ENCODE measurements around the gene FNDC3B.

FNDC3B gene

GRCh38 chr3:172333692-172334457 is 294.5 kb downstream of the FNDC3B start:
- no peaks in the 10 kb centered on the region for H3K4me1 ChIP-seq (ENCODE audit: control insufficient read depth, insufficient read depth, low read length, unreplicated experiment)
- H3K79me2 ChIP-seq (ENCODE audit: control insufficient read depth, insufficient read depth, low read length, unreplicated experiment) = peaks cover 7% of the 10 kb centered on the region
- no peak overlapping the region for H3K27ac ChIP-seq (ENCODE audit: low read depth, low read length)
- no peak overlapping the region for H2AFZ ChIP-seq (ENCODE audit: low read length, unreplicated experiment)
- peaks cover 71% of the 10 kb centered on the region for H3K36me3 ChIP-seq (ENCODE audit: insufficient read depth, low read length)
- no peak overlapping the region for H3K4me3 ChIP-seq (ENCODE audit: low read depth, low read length)
- H3K27me3 ChIP-seq (ENCODE audit: insufficient read depth, low read length) = no peaks in the 10 kb centered on the region

DNA sequence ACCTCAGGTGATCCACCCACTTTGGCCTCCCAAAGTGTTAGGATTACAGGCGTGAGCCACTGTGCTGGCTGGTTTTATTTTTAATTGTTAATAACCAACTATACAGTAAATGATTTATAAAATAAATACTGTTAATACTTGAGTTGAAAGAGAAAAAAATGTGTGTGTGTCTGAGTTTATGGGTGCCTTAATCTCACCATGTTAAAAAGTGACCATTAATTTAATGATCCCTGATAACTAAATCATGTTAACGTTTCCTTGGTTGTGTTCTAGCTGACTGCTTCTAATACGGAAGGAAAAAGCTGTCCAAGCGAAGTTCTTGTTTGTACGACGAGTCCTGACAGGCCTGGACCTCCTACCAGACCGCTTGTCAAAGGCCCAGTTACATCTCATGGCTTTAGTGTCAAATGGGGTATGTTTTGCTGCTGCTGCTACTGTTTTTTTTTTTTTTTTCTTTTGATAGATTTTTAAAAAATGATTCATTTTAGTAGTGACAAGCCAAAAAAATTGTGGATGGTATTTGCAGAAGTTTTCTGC is 295.4 kb downstream of the FNDC3B start:
- no peaks in the 10 kb centered on the region for H3K27me3 ChIP-seq (ENCODE audit: insufficient read depth, low read length)
- H3K27ac ChIP-seq (ENCODE audit: low read depth, low read length) = no peak overlapping the region
- no peak overlapping the region for H2AFZ ChIP-seq (ENCODE audit: low read length, unreplicated experiment)
- no peak overlapping the region for H3K4me3 ChIP-seq (ENCODE audit: low read depth, low read length)
- H3K79me2 ChIP-seq (ENCODE audit: control insufficient read depth, insufficient read depth, low read length, unreplicated experiment) = peaks cover 7% of the 10 kb centered on the region
- H3K36me3 ChIP-seq (ENCODE audit: insufficient read depth, low read length) = peaks cover 69% of the 10 kb centered on the region
- H3K4me1 ChIP-seq (ENCODE audit: control insufficient read depth, insufficient read depth, low read length, unreplicated experiment) = no peaks in the 10 kb centered on the region

GRCh38 chr3:172339892-172340291 is 300.5 kb downstream of the FNDC3B start:
- no peak overlapping the region for H3K4me3 ChIP-seq (ENCODE audit: low read depth, low read length)
- no peak overlapping the region for H3K27ac ChIP-seq (ENCODE audit: low read depth, low read length)
- peaks cover 3% of the 10 kb centered on the region for H3K79me2 ChIP-seq (ENCODE audit: control insufficient read depth, insufficient read depth, low read length, unreplicated experiment)
- H3K36me3 ChIP-seq (ENCODE audit: insufficient read depth, low read length) = peaks cover 77% of the 10 kb centered on the region
- H3K27me3 ChIP-seq (ENCODE audit: insufficient read depth, low read length) = no peaks in the 10 kb centered on the region
- H2AFZ ChIP-seq (ENCODE audit: low read length, unreplicated experiment) = no peak overlapping the region
- no peaks in the 10 kb centered on the region for H3K4me1 ChIP-seq (ENCODE audit: control insufficient read depth, insufficient read depth, low read length, unreplicated experiment)

- peaks cover 73% of the 10 kb centered on the region for H3K36me3 ChIP-seq (ENCODE audit: insufficient read depth, low read length)
Measured at GRCh38 chr3:172340583-172340982, 301.2 kb downstream of the FNDC3B start.

DNA sequence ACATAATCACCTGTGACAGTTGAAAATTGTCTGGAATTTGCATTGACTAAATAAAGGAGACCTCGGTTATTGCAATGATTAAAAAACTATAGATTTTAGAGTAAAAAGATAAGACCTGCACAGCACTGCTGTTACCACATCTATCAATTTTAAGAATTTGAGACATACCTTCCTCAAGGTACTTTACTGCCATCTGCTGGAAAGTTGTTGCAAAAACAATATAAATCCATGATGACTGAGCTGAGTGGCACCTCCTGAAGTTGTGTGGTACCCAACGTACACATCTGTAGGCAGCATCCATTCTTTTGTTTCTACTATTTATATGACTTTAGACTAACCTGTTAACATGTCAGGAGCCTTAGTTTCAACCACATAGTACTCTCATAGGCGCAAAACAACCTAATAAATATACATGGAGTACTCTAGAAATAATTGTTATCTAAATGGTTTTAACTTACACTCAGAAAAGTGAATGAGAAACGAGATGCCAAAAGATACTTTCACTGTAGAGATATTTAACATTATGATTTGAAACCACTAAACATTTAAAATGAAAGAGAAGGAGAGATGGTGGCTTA is 302.2 kb downstream of the FNDC3B start:
- H3K36me3 ChIP-seq (ENCODE audit: insufficient read depth, low read length) = peaks cover 75% of the 10 kb centered on the region

More at GRCh38 chr3:172340583-172340982, 301.2 kb downstream of the FNDC3B start:
- H2AFZ ChIP-seq (ENCODE audit: low read length, unreplicated experiment) = no peak overlapping the region
- no peak overlapping the region for H3K27ac ChIP-seq (ENCODE audit: low read depth, low read length)
- no peaks in the 10 kb centered on the region for H3K4me1 ChIP-seq (ENCODE audit: control insufficient read depth, insufficient read depth, low read length, unreplicated experiment)
- H3K27me3 ChIP-seq (ENCODE audit: insufficient read depth, low read length) = no peaks in the 10 kb centered on the region
- no peak overlapping the region for H3K4me3 ChIP-seq (ENCODE audit: low read depth, low read length)
- H3K79me2 ChIP-seq (ENCODE audit: control insufficient read depth, insufficient read depth, low read length, unreplicated experiment) = peaks cover 3% of the 10 kb centered on the region

GRCh38 chr3:172342097-172342659 is 302.8 kb downstream of the FNDC3B start:
- no peak overlapping the region for H2AFZ ChIP-seq (ENCODE audit: low read length, unreplicated experiment)
- H3K79me2 ChIP-seq (ENCODE audit: control insufficient read depth, insufficient read depth, low read length, unreplicated experiment) = no peaks in the 10 kb centered on the region
- H3K36me3 ChIP-seq (ENCODE audit: insufficient read depth, low read length) = peaks cover 75% of the 10 kb centered on the region
- no peaks in the 10 kb centered on the region for H3K4me1 ChIP-seq (ENCODE audit: control insufficient read depth, insufficient read depth, low read length, unreplicated experiment)
- no peak overlapping the region for H3K27ac ChIP-seq (ENCODE audit: low read depth, low read length)
- H3K27me3 ChIP-seq (ENCODE audit: insufficient read depth, low read length) = no peaks in the 10 kb centered on the region
- H3K4me3 ChIP-seq (ENCODE audit: low read depth, low read length) = no peak overlapping the region

More for the DNA sequence above, 302.2 kb downstream of the FNDC3B start:
- no peaks in the 10 kb centered on the region for H3K79me2 ChIP-seq (ENCODE audit: control insufficient read depth, insufficient read depth, low read length, unreplicated experiment)
- no peak overlapping the region for H2AFZ ChIP-seq (ENCODE audit: low read length, unreplicated experiment)
- H3K27me3 ChIP-seq (ENCODE audit: insufficient read depth, low read length) = no peaks in the 10 kb centered on the region
- no peaks in the 10 kb centered on the region for H3K4me1 ChIP-seq (ENCODE audit: control insufficient read depth, insufficient read depth, low read length, unreplicated experiment)
- no peak overlapping the region for H3K4me3 ChIP-seq (ENCODE audit: low read depth, low read length)
- H3K27ac ChIP-seq (ENCODE audit: low read depth, low read length) = no peak overlapping the region

GRCh38 chr3:172343117-172343516 is 303.7 kb downstream of the FNDC3B start:
- Histone ChIP-seq H2AFZ (ENCODE audit: low read length, unreplicated experiment) (no peak overlapping the region), H3K79me2 (ENCODE audit: control insufficient read depth, insufficient read depth, low read length, unreplicated experiment) (no peaks in the 10 kb centered on the region), H3K4me1 (ENCODE audit: control insufficient read depth, insufficient read depth, low read length, unreplicated experiment) (peaks cover 7% of the 10 kb centered on the region), H3K27me3 (ENCODE audit: insufficient read depth, low read length) (no peaks in the 10 kb centered on the region), H3K27ac (ENCODE audit: low read depth, low read length) (no peak overlapping the region), H3K4me3 (ENCODE audit: low read depth, low read length) (no peak overlapping the region), H3K36me3 (ENCODE audit: insufficient read depth, low read length) (peaks cover 78% of the 10 kb centered on the region)

- Histone ChIP-seq H3K36me3 (ENCODE audit: insufficient read depth, low read length) (peaks cover 81% of the 10 kb centered on the region), H3K79me2 (ENCODE audit: control insufficient read depth, insufficient read depth, low read length, unreplicated experiment) (no peaks in the 10 kb centered on the region), H3K4me3 (ENCODE audit: low read depth, low read length) (no peak overlapping the region), H2AFZ (ENCODE audit: low read length, unreplicated experiment) (no peak overlapping the region), H3K27me3 (ENCODE audit: insufficient read depth, low read length) (no peaks in the 10 kb centered on the region), H3K4me1 (ENCODE audit: control insufficient read depth, insufficient read depth, low read length, unreplicated experiment) (peaks cover 10% of the 10 kb centered on the region), H3K27ac (ENCODE audit: low read depth, low read length) (no peak overlapping the region)
Measured at GRCh38 chr3:172343979-172344378, 304.6 kb downstream of the FNDC3B start.

- H3K36me3 ChIP-seq (ENCODE audit: insufficient read depth, low read length) = peaks cover 79% of the 10 kb centered on the region
Measured at GRCh38 chr3:172346161-172346560, 306.8 kb downstream of the FNDC3B start.

DNA sequence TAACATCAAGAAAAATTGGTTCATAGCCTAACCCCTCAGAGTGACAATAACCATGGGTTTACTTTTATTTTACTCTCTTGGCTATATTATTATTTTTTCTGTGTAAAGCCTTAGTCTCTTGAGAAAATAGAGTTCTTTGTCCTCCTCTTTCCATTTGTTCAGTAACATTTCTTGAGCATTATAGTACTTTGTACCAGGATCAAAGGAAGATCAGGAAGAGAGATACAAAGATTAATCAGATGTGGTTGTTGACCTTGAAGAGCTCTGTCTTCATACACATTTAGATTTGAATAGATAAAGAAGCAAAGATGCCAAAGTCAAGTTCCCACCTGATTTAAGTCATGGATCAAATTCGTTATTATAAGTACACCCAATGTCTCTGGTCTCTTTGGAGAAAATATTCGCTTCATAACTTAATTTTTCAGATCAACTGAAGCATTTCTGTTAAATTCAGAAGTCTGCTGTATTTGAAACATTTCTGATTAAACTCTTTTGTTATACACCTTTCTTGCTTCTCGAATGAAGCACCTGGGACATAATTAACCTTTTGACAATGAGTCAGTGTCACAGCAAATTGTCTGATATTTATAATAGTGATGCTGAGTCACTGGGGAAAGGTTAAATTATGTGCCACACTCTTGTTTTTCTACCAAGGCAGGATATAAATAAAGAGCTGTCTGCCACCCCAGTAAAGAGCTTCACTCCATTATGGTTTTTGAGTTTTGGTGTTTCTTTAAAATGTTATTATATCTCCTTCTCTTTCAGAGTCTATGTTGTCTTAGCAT is 308.7 kb downstream of the FNDC3B start:
- no peak overlapping the region for H3K4me3 ChIP-seq (ENCODE audit: low read depth, low read length)
- H3K27me3 ChIP-seq (ENCODE audit: insufficient read depth, low read length) = no peaks in the 10 kb centered on the region
- no peak overlapping the region for H2AFZ ChIP-seq (ENCODE audit: low read length, unreplicated experiment)
- peaks cover 68% of the 10 kb centered on the region for H3K36me3 ChIP-seq (ENCODE audit: insufficient read depth, low read length)
- H3K79me2 ChIP-seq (ENCODE audit: control insufficient read depth, insufficient read depth, low read length, unreplicated experiment) = peaks cover 4% of the 10 kb centered on the region
- H3K27ac ChIP-seq (ENCODE audit: low read depth, low read length) = no peak overlapping the region
- H3K4me1 ChIP-seq (ENCODE audit: control insufficient read depth, insufficient read depth, low read length, unreplicated experiment) = peaks cover 10% of the 10 kb centered on the region

More at GRCh38 chr3:172346161-172346560, 306.8 kb downstream of the FNDC3B start:
- Histone ChIP-seq H3K4me3 (ENCODE audit: low read depth, low read length) (no peak overlapping the region), H3K27ac (ENCODE audit: low read depth, low read length) (no peak overlapping the region), H3K79me2 (ENCODE audit: control insufficient read depth, insufficient read depth, low read length, unreplicated experiment) (peaks cover 3% of the 10 kb centered on the region), H2AFZ (ENCODE audit: low read length, unreplicated experiment) (no peak overlapping the region), H3K4me1 (ENCODE audit: control insufficient read depth, insufficient read depth, low read length, unreplicated experiment) (peaks cover 10% of the 10 kb centered on the region), H3K27me3 (ENCODE audit: insufficient read depth, low read length) (no peaks in the 10 kb centered on the region)
